HUDEP-2 (cell line): ENCODE results near the gene GPAT2.
"Not testable (repeated sequence)": the region's sequence is repeated elsewhere in the genome, so short reads cannot be mapped to it uniquely, and the experiment has no call there.

Experiments used
- DNase-seq, 76 experiments: peaks; one replicate each; lab custom pipeline; 2025; ENCODE audit not compliant: unreplicated experiment in 76 of 76; lab: John Stamatoyannopoulos, UW

GPAT2 gene

GRCh38 chr2:96025194-96025492 lies 9.6 kb downstream of the GPAT2 start:
- no peak for DNase-seq

GRCh38 chr2:96024336-96025193 lies 10.2 kb downstream of the GPAT2 start:
- DNase-seq: no peak

- DNase-seq: not testable (repeated sequence)
Observed at GRCh38 chr2:96023701-96024100, 11.0 kb downstream of the GPAT2 start.

GRCh38 chr2:96022701-96023447 lies 11.8 kb downstream of the GPAT2 start:
- not testable (repeated sequence) for DNase-seq

- DNase-seq: not testable (repeated sequence)
Observed at GRCh38 chr2:96022126-96022525, 12.6 kb downstream of the GPAT2 start.

GRCh38 chr2:96021142-96021541 lies 13.6 kb downstream of the GPAT2 start:
- not testable (repeated sequence) for DNase-seq

- not testable (repeated sequence) for DNase-seq
Observed at GRCh38 chr2:96019909-96020590, 14.7 kb downstream of the GPAT2 start.

- not testable (repeated sequence) for DNase-seq
Observed at GRCh38 chr2:96016321-96016720, 18.4 kb downstream of the GPAT2 start.

- DNase-seq: not testable (repeated sequence)
Observed at GRCh38 chr2:96012792-96013264, 21.9 kb downstream of the GPAT2 start.

- DNase-seq: not testable (repeated sequence)
Observed at GRCh38 chr2:96012086-96012791, 22.5 kb downstream of the GPAT2 start.

- not testable (repeated sequence) for DNase-seq
Observed at GRCh38 chr2:96011129-96011455, 23.6 kb downstream of the GPAT2 start.

GRCh38 chr2:96010320-96011128 lies 24.2 kb downstream of the GPAT2 start:
- DNase-seq: not testable (repeated sequence)

GRCh38 chr2:96009833-96010232 lies 24.9 kb downstream of the GPAT2 start:
- DNase-seq: not testable (repeated sequence)

GRCh38 chr2:96008051-96008450 lies 26.7 kb downstream of the GPAT2 start:
- DNase-seq: not testable (repeated sequence)

- not testable (repeated sequence) for DNase-seq
Observed at GRCh38 chr2:96006248-96006647, 28.5 kb downstream of the GPAT2 start.

- not testable (repeated sequence) for DNase-seq
Observed at GRCh38 chr2:95992520-95993272, 42.0 kb downstream of the GPAT2 start.

- DNase-seq: not testable (repeated sequence)
Observed at GRCh38 chr2:95992102-95992501, 42.6 kb downstream of the GPAT2 start.

GRCh38 chr2:95991351-95992094 lies 43.2 kb downstream of the GPAT2 start, which contains the start of gene ANKRD36C:
TSS of gene ANKRD36C (minus strand) at chr2:95991824. CDS start at chr2:95991708, 116 bp downstream.
- not testable (repeated sequence) for DNase-seq
